Neural progenitor cell (in vitro differentiated cells): ENCODE data around the gene TSHZ3. TPM values are rescaled to one million over a fixed set of nuclear protein-coding genes. Genes with fewer than 3 reads are reported as not detected.

Experiments used
- DNase-seq: peaks from one replicate; pipeline ENCODE4 v3.0.0-alpha.2; 2016; ENCODE audit warnings: low spot score
- H2AFZ ChIP-seq: fragments of 200-600 bp; sonication (generic); replicated peaks from 2 replicates; pipeline ENCODE4 v1.6.1; 2016; ENCODE audit warnings: antibody characterized with exemption
- H3F3A ChIP-seq: fragments of 200-600 bp; sonication (generic); 2 replicates; pipeline ENCODE4 v1.6.1; 2016; ENCODE audit warnings: antibody characterized with exemption, low read depth
- H3K27ac ChIP-seq: fragments of 200-600 bp; sonication (generic); 2 replicates; pipeline ENCODE4 v1.5.1; 2016; ENCODE audit warnings: mild to moderate bottlenecking
- H3K27me3 ChIP-seq: fragments of 200-600 bp; sonication (generic); 2 replicates; pipeline ENCODE4 v1.6.1; 2016; ENCODE audit warnings: mild to moderate bottlenecking, moderate library complexity
- H3K36me3 ChIP-seq: fragments of 200-600 bp; sonication (generic); 2 replicates; pipeline ENCODE4 v1.5.1; 2016
- H3K4me1 ChIP-seq: fragments of 200-600 bp; sonication (generic); 2 replicates; pipeline ENCODE4 v1.6.1; 2016; ENCODE audit warnings: mixed run types
- H3K4me2 ChIP-seq: fragments of 200-600 bp; sonication (generic); 2 replicates; pipeline ENCODE4 v1.6.1; 2016
- H3K4me3 ChIP-seq: fragments of 200-600 bp; sonication (generic); 2 replicates; pipeline ENCODE4 v1.5.1; 2016
- H3K79me2 ChIP-seq: fragments of 200-600 bp; sonication (generic); 2 replicates; pipeline ENCODE4 v1.6.1; 2016; ENCODE audit warnings: low read depth
- H3K9ac ChIP-seq: fragments of 200-600 bp; sonication (generic); 2 replicates; pipeline ENCODE4 v1.6.1; 2016
- H3K9me3 ChIP-seq: fragments of 200-600 bp; sonication (generic); 2 replicates; pipeline ENCODE4 v1.5.1; 2016; ENCODE audit warnings: low read depth
- H4K20me1 ChIP-seq: fragments of 200-600 bp; sonication (generic); 2 replicates; pipeline ENCODE4 v1.6.1; 2016; ENCODE audit warnings: low read depth
- H3K27ac Mint-ChIP-seq: 3 replicates; pipeline ENCODE4 v1.8.0; 2021; ENCODE audit warnings: mixed read lengths
- H3K27me3 Mint-ChIP-seq: 2 replicates; pipeline ENCODE4 v1.8.0; 2022; ENCODE audit warnings: low read depth, mild to moderate bottlenecking, inconsistent platforms, moderate library complexity, mixed read lengths; ENCODE audit not compliant: insufficient read depth
- H3K36me3 Mint-ChIP-seq: 3 replicates; pipeline ENCODE4 v1.8.0; 2021; ENCODE audit warnings: mixed read lengths
- H3K4me1 Mint-ChIP-seq: 3 replicates; pipeline ENCODE4 v1.8.0; 2021; ENCODE audit warnings: mixed read lengths
- H3K4me3 Mint-ChIP-seq: 3 replicates; pipeline ENCODE4 v1.8.0; 2021; ENCODE audit warnings: mild to moderate bottlenecking, moderate library complexity, mixed read lengths
- H3K9me3 Mint-ChIP-seq: 3 replicates; pipeline ENCODE4 v1.8.0; 2020; ENCODE audit warnings: mixed read lengths
- EZH2 ChIP-seq: fragments of 200-600 bp; sonication (generic); IDR thresholded peaks from 2 replicates; pipeline ENCODE4 v1.6.1; 2017; ENCODE audit warnings: antibody characterized with exemption, mild to moderate bottlenecking, moderate library complexity
- EZH2phosphoT487 ChIP-seq: fragments of 200-600 bp; sonication (generic); IDR thresholded peaks from 2 replicates; pipeline ENCODE4 v1.6.1; 2017; ENCODE audit warnings: antibody characterized with exemption
- total RNA-seq: library from RNA; depleted of rRNA; stranded (reverse); fragments of >200 nt; gene quantifications from 2 replicates; pipeline ENCODE4 v1.2.3, GENCODE V29; 2015; ENCODE audit warnings: low replicate concordance
- TF ChIP-seq, protein P1 (sequence below): fragments of 200-600 bp; sonication (generic); IDR thresholded peaks from 2 replicates; pipeline ENCODE4 v1.5.1; 2017; ENCODE audit warnings: antibody characterized with exemption, mild to moderate bottlenecking

Gene TSHZ3
- total RNA-seq, 1 donor from 2014 or later, result 0.60 TPM

DNA sequence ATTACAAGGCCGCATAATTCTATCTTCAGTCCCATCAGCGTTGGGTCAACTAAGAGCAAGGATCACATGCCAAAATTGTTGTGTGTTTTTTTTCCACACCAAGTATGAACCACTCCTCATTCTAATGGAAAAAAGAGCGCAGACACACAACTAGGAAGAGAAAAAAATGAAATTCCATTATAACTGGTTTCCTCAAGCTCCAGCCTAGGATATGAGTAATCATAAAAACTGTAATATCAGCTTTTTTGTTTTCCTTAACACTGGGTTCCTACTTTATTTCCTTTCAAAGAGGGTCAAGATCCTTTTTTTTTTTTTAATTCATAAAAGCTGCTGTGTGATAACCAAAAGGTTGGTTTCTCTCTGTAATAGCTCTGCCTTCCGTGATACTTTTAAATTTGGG, 19.4 kb downstream of the TSHZ3 start:
- no peak overlapping the region for H3K4me3 ChIP-seq
- H3K27me3 Mint-ChIP-seq, result peaks cover 7% of the 10 kb centered on the region
- no peaks in the 10 kb centered on the region for H3K27me3 ChIP-seq
- no peaks in the 10 kb centered on the region for H3K4me1 Mint-ChIP-seq
- H4K20me1 ChIP-seq, result no peaks in the 10 kb centered on the region
- no peak overlapping the region for H2AFZ ChIP-seq
- H3K4me3 Mint-ChIP-seq, result no peak overlapping the region
- no peak overlapping the region for H3K4me2 ChIP-seq
- no peak for DNase-seq
- no peak for TF ChIP-seq EZH2
- TF ChIP-seq, protein P1, sequence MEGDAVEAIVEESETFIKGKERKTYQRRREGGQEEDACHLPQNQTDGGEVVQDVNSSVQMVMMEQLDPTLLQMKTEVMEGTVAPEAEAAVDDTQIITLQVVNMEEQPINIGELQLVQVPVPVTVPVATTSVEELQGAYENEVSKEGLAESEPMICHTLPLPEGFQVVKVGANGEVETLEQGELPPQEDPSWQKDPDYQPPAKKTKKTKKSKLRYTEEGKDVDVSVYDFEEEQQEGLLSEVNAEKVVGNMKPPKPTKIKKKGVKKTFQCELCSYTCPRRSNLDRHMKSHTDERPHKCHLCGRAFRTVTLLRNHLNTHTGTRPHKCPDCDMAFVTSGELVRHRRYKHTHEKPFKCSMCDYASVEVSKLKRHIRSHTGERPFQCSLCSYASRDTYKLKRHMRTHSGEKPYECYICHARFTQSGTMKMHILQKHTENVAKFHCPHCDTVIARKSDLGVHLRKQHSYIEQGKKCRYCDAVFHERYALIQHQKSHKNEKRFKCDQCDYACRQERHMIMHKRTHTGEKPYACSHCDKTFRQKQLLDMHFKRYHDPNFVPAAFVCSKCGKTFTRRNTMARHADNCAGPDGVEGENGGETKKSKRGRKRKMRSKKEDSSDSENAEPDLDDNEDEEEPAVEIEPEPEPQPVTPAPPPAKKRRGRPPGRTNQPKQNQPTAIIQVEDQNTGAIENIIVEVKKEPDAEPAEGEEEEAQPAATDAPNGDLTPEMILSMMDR, result no peak
- TF ChIP-seq EZH2phosphoT487, result no peak
- no peak overlapping the region for H3K9ac ChIP-seq
- H3K36me3 ChIP-seq, result no peaks in the 10 kb centered on the region
- no peaks in the 10 kb centered on the region for H3K79me2 ChIP-seq
- H3K9me3 ChIP-seq, result no peaks in the 10 kb centered on the region
- no peaks in the 10 kb centered on the region for H3K36me3 Mint-ChIP-seq
- H3K27ac ChIP-seq, result no peak overlapping the region
- no peaks in the 10 kb centered on the region for H3F3A ChIP-seq
- H3K27ac Mint-ChIP-seq, result no peak overlapping the region
- H3K4me1 ChIP-seq, result no peaks in the 10 kb centered on the region
- H3K9me3 Mint-ChIP-seq, result no peaks in the 10 kb centered on the region

DNA sequence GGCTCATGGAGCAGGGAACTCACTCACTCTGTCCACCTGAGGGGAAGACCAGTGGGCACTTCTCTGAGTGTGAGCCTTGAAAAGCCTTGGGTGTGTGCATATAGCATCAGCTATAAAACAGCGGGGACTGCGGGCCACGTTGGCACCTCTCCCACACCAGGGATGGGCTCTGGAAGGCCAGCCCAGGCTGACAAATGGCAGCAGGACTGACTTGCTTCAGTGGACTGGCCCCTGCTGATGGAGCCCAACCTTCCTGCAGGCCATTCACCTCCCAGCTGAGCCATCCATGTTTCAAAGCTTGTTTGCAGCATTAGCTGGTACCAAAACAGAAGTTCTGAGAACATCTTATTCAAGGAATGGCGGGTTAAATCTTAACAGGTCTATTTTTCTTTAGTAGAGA, 21.0 kb downstream of the TSHZ3 start:
- H3K9me3 ChIP-seq, result no peaks in the 10 kb centered on the region
- TF ChIP-seq, protein P1, result no peak
- no peak for TF ChIP-seq EZH2phosphoT487
- TF ChIP-seq EZH2, result no peak
- H3K27me3 ChIP-seq, result no peaks in the 10 kb centered on the region
- H4K20me1 ChIP-seq, result no peaks in the 10 kb centered on the region
- peaks cover 7% of the 10 kb centered on the region for H3K27me3 Mint-ChIP-seq
- no peaks in the 10 kb centered on the region for H3K79me2 ChIP-seq
- H3K27ac Mint-ChIP-seq, result no peak overlapping the region
- no peaks in the 10 kb centered on the region for H3K4me1 ChIP-seq
- H2AFZ ChIP-seq, result no peak overlapping the region
- H3K9me3 Mint-ChIP-seq, result no peaks in the 10 kb centered on the region
- H3K9ac ChIP-seq, result no peak overlapping the region
- DNase-seq, result no peak
- H3K4me3 Mint-ChIP-seq, result no peak overlapping the region
- H3K36me3 Mint-ChIP-seq, result no peaks in the 10 kb centered on the region
- H3K4me1 Mint-ChIP-seq, result no peaks in the 10 kb centered on the region
- H3K27ac ChIP-seq, result no peak overlapping the region
- no peaks in the 10 kb centered on the region for H3F3A ChIP-seq
- H3K4me2 ChIP-seq, result no peak overlapping the region
- H3K4me3 ChIP-seq, result no peak overlapping the region
- H3K36me3 ChIP-seq, result no peaks in the 10 kb centered on the region

DNA sequence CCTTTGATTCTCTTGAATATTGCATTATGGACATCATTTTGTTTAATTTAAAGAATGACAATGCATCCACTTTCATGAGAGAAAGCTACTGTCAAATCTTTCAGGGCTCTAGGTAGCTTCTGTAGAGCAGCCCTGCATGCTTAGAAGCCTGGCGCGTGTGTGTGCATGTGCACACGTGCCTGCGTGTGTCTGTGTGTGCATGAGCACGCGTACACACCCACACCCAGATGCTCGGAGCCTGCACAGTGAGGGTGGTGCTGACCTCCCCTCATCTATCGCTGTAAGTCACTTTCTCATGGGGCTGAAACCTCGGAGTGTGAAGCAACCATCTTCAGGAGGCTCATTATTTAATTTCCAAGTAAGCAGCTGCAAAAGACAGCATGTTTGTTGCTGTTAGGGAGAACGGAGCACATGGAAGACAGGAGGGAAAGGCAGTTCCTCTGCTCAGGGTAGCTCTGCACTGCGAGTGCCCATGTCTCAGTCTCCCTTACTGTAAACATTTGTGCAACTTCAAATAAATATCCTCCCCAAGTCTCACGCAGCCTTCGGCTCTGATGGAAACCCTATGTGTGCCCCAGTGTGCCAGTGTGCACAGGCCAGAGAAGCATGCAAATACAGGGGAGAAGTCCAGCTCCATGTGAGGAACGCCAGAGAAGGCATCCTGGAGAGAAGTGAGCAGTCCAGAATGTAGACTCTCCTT, 22.8 kb downstream of the TSHZ3 start:
- no peaks in the 10 kb centered on the region for H3K9me3 Mint-ChIP-seq
- no peaks in the 10 kb centered on the region for H3K9me3 ChIP-seq
- no peaks in the 10 kb centered on the region for H3K4me1 Mint-ChIP-seq
- H3K4me3 ChIP-seq, result no peak overlapping the region
- no peaks in the 10 kb centered on the region for H4K20me1 ChIP-seq
- no peaks in the 10 kb centered on the region for H3K4me1 ChIP-seq
- H3K4me2 ChIP-seq, result no peak overlapping the region
- DNase-seq, result no peak
- H3F3A ChIP-seq, result no peaks in the 10 kb centered on the region
- H3K36me3 ChIP-seq, result no peaks in the 10 kb centered on the region
- no peak overlapping the region for H3K27ac ChIP-seq
- no peak overlapping the region for H3K4me3 Mint-ChIP-seq
- H3K27me3 ChIP-seq, result no peaks in the 10 kb centered on the region
- TF ChIP-seq, protein P1, result no peak
- TF ChIP-seq EZH2phosphoT487 (no peak), EZH2 (no peak)
- no peaks in the 10 kb centered on the region for H3K79me2 ChIP-seq
- H3K36me3 Mint-ChIP-seq, result no peaks in the 10 kb centered on the region
- no peak overlapping the region for H3K9ac ChIP-seq
- no peak overlapping the region for H2AFZ ChIP-seq
- H3K27me3 Mint-ChIP-seq, result peaks cover 7% of the 10 kb centered on the region
- H3K27ac Mint-ChIP-seq, result no peak overlapping the region
